SH-SY5Y (cell line): ENCODE data around the gene ASCC1.

Experiments used
- GATA2 ChIP-seq: IDR thresholded peaks from 2 replicates; pipeline ENCODE4 v1.6.1; 2011; ENCODE audit warnings: mild to moderate bottlenecking, low read depth, low read length
- GATA3 ChIP-seq: IDR thresholded peaks from 2 replicates; pipeline ENCODE4 v1.6.1; 2011; ENCODE audit warnings: low read depth, mild to moderate bottlenecking, low read length, moderate library complexity

DNA sequence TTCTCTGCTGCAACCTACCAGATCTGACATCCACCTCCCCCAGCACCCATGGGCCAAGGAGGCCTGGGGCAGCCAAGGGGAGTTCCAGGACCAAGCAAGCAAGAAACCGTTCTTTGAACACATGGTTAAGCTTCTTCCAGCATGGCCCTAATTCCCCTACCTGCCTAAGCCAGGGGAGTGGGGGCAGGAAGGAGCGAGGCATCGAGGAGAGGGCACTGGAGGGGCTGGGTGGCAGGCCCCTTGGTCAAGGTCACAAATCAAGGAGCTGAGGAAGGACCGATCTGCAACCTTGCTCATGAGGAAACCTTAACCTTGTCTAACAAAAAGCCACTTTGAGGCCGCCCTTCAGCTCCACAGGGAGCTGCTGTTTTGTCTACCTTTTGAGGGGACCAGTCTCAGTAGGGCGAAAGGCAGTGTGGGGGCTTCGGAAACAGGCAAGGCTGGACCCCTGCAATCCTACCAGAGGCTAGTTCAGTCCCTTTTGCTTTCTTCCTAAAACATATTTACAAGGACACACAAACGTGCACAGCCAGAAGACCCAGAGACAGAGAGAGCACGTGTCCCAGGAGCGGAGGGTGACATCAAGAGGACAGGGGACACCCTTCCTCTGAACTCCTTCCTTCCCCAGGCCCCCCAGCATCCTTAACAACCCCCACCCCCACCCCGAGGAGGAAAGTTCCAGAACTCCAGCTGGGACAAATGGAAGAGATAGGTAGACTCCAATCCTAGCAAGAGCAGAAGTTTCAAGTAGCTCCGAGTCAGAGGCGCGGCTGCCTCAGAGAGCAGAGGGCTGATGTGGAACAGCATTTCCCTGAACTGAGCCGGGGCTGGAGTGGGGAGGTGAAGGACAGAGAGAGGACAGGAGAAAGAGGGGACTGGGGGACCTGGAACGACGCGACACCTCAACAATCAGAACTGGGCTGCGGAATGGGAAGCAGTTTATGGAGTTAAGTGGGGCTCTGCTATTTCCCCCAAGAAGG lies 155.9 kb downstream of the ASCC1 start:
- TF ChIP-seq GATA2: no peak
- no peak for TF ChIP-seq GATA3
